Heart left ventricle (tissue), 16 donors: Measurements from ENCODE around the gene DCTN1. TPM values are rescaled to one million over a fixed set of nuclear protein-coding genes. Genes with fewer than 3 reads are reported as not detected.
A peak's percentile ranks its signal among the peaks of the same experiment; 100 is the strongest.

Experiments used
- ATAC-seq, 4 donors: fragments of 200-7000 bp; cut with Tn5 transposase; one replicate each; pipeline ENCODE4 v1.9.1; 2020 to 2022; ENCODE audit warnings: moderate library complexity in 4 of 4, mild to moderate bottlenecking in 3 of 4, moderate number of reproducible peaks in 1 of 4
- DNase-seq, 5 donors: peaks; one replicate each; pipeline ENCODE4 v3.0.0-alpha.2; 2020
- H3K27ac ChIP-seq, 12 donors: fragments of 200-600 bp; sonication (generic) in 4 of 12; one replicate each; pipeline versions ENCODE4 v1.5.0 to v1.8.0; 2016 to 2022; ENCODE audit warnings: mild to moderate bottlenecking in 2 of 12
- H3K27me3 ChIP-seq, 9 donors: fragments of 200-600 bp; sonication (generic) in 2 of 9; one replicate each; pipeline versions ENCODE4 v1.5.1 to v1.8.0; 2016 to 2022; ENCODE audit warnings: mild to moderate bottlenecking in 3 of 9
- H3K36me3 ChIP-seq, 9 donors: fragments of 200-600 bp; sonication (generic) in 2 of 9; one replicate each; pipeline versions ENCODE4 v1.5.0 to v1.8.0; 2018 to 2022; ENCODE audit warnings: mild to moderate bottlenecking in 2 of 9
- H3K4me1 ChIP-seq, 12 donors: fragments of 200-600 bp; sonication (generic) in 4 of 12; one replicate each; pipeline versions ENCODE4 v1.5.0 to v1.8.0; 2016 to 2022; ENCODE audit warnings: mild to moderate bottlenecking in 3 of 12
- H3K4me3 ChIP-seq, 12 donors: fragments of 200-600 bp; sonication (generic) in 4 of 12; one replicate each; pipeline versions ENCODE4 v1.5.0 to v1.8.0; 2017 to 2022; ENCODE audit warnings: mild to moderate bottlenecking in 9 of 12, moderate library complexity in 4 of 12
- H3K9me3 ChIP-seq, 12 donors: fragments of 200-600 bp; sonication (generic) in 4 of 12; one replicate each; pipeline versions ENCODE4 v1.5.0 to v1.8.0; 2016 to 2022; ENCODE audit warnings: mild to moderate bottlenecking in 1 of 12
- CTCF ChIP-seq, 12 donors: fragments of 200-600 bp; sonication (generic) in 4 of 12; IDR thresholded peaks; one replicate each; pipeline versions ENCODE4 v1.5.0 to v1.8.0; 2018 to 2022; ENCODE audit warnings: antibody characterized with exemption in 12 of 12, mild to moderate bottlenecking in 5 of 12
- POLR2A ChIP-seq, 2 donors: fragments of 450-650 bp; IDR thresholded peaks; one replicate each; pipeline ENCODE4 v1.6.1; 2017; ENCODE audit warnings: antibody characterized with exemption in 2 of 2, mild to moderate bottlenecking in 2 of 2, moderate library complexity in 2 of 2
- WGBS, 4 donors: extraction: QIAGEN DNeasy Blood & Tissue Kit in 2 of 4; methylation state at CpG; one replicate each; pipeline versions ENCODE4 v1.1.5 to v1.1.7; 2013 to 2018; 5-methylcytosine and 5-hydroxymethylcytosine counted together
- intact Hi-C, 10 donors: fragments of 100-400 bp; cut with DNase I; formaldehyde crosslinking; loops; one replicate each; pipeline versions ENCODE4 v1.11.1 to v1.14.2; 2022
- polyA plus RNA-seq, 2 donors: library from polyadenylated mRNA; stranded (reverse); fragments of 200-250 nt; gene quantifications; one replicate each; pipeline ENCODE4 v1.2.3, GENCODE V29; 2013
- total RNA-seq, 9 donors: library from RNA; depleted of rRNA in 2 of 9; stranded (reverse); fragments of >200 nt in 2 of 9; fragmentation: NEBNext Ultra II Directional in 3 of 9; extraction: Animal tissue kit (Norgen Biotek cat#: 25700) in 3 of 9; gene quantifications; one replicate each; pipeline versions ENCODE4 v1.1.0 to v1.2.4, GENCODE V29; 2016 to 2023
- donor health status: ischemic (EF 13 %, LVEDD 7.1; RV severe dilation, severe dysfunction).
- donor health status: healthy with polysubstance abuse.
- donor health status: DM: no; HTN: yes; CAD: no.
- donor health status: DM: no; HTN: no; CAD: no.
- donor health status: ischemic (EF 25% LVEDD 6.9; RV normal size, moderate dysfunction).
- donor health status: ischemic (EF 25% LVEDD 5.7; RV mildly dilated, moderate dysfunction).
- donor health status: healthy.
- donor health status: DM: yes; HTN: yes; CAD: no.
- donor health status: ischemic (EF 35%, LVEDD 5.7; RV mildly dilated, moderate dysfunction).
- donor health status: nonischemic (EF 11% LVEDD 7.7; RV severe dilation, severe dysfunction).
- donor health status: DM: yes; HTN: yes; CAD: no.
- donor health status: PGD.
- donor health status: ischemic (EF 29% LVEDD 5.4; RV normal size, mild dysfunction).
- donor health status: nonischemic (EF 23%, LVEDD 6.1; RV moderate dilation, normal function).

Gene DCTN1
- total and polyA plus RNA-seq, 11 donors: 129 to 376 (median 187) TPM

GRCh38 chr2:74364533-74365505 lies 15.3 kb downstream of the DCTN1 start:
- TF ChIP-seq POLR2A (IDR thresholded peaks at IDR 0.05): no peak
- no peak for TF ChIP-seq CTCF (IDR thresholded peaks at IDR 0.05)
- H3K9me3 ChIP-seq: no peaks in the 10 kb centered on the region
- H3K27ac ChIP-seq: peak overlapping the region in 9 of 12 donors; percentile 4 to 77 (median 60)
- H3K4me3 ChIP-seq: no peak overlapping the region
- H3K4me1 ChIP-seq: peaks cover 0 to 20% (median 5%) of the 10 kb centered on the region in 12 donors
- H3K27me3 ChIP-seq: no peaks in the 10 kb centered on the region
- no peak for DNase-seq
- intact Hi-C loops: no loop called here
- ATAC-seq: peak; percentile 59 to 79 (median 74)
- WGBS, 4 donors: 53 to 64% (median 60%) methylated on average over 8 of the region's 8 CpGs
- H3K36me3 ChIP-seq: peaks cover 15 to 100% (median 100%) of the 10 kb centered on the region in 9 donors

DNA sequence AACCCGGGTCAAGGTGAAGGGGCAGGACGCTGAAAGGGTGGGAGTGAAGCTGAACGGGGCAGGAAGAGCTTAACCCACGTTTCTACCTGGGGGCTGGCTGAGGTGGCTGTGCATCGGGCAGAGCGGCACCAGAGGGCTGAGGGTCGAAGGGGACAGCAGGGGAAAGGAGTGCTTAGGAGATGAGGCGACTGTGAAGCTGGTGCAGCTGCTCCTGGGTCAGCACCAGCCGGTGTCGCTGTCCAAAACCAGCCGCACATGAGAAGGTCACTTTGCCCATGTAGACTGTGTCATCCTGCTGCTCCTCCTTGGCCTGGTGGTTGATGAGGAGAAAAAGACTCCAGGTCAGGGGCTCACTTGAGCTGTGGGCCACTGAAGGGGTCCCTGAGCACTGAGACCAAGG lies 18.8 kb downstream of the DCTN1 start:
- ATAC-seq: no peak
- H3K27me3 ChIP-seq: no peaks in the 10 kb centered on the region
- 85 to 88% (median 87%) methylated on average over 10 to 11 of the region's 11 CpGs for WGBS, 4 donors
- peaks cover 0 to 20% (median 5%) of the 10 kb centered on the region in 12 donors for H3K4me1 ChIP-seq
- TF ChIP-seq CTCF (IDR thresholded peaks at IDR 0.05) (no peak), POLR2A (IDR thresholded peaks at IDR 0.05) (no peak)
- H3K27ac ChIP-seq: no peak overlapping the region
- no peaks in the 10 kb centered on the region for H3K9me3 ChIP-seq
- DNase-seq: no peak
- intact Hi-C loops: no loop called here
- H3K4me3 ChIP-seq: no peak overlapping the region
- peaks cover 4 to 100% (median 98%) of the 10 kb centered on the region in 9 donors for H3K36me3 ChIP-seq

GRCh38 chr2:74357627-74358026 lies 22.5 kb downstream of the DCTN1 start:
- Histone ChIP-seq H3K36me3 (peaks cover 4 to 87% (median 69%) of the 10 kb centered on the region in 9 donors), H3K27me3 (no peaks in the 10 kb centered on the region), H3K4me1 (no peaks in the 10 kb centered on the region), H3K4me3 (no peak overlapping the region), H3K27ac (no peak overlapping the region), H3K9me3 (no peaks in the 10 kb centered on the region)
- DNase-seq: no peak
- peak in 1 of 4 donors; percentile 17 for ATAC-seq
- TF ChIP-seq CTCF (IDR thresholded peaks at IDR 0.05): no peak
- no peak for TF ChIP-seq POLR2A (IDR thresholded peaks at IDR 0.05)
- intact Hi-C loops: no loop called here

GRCh38 chr2:74349889-74350288 lies 30.2 kb downstream of the DCTN1 start:
- H3K9me3 ChIP-seq: no peaks in the 10 kb centered on the region
- DNase-seq (no peak), ATAC-seq (no peak)
- no peaks in the 10 kb centered on the region for H3K4me1 ChIP-seq
- H3K27me3 ChIP-seq: no peaks in the 10 kb centered on the region
- H3K27ac ChIP-seq: no peak overlapping the region
- WGBS, 4 donors: 90 to 94% (median 93%) methylated on average over 4 of the region's 4 CpGs
- intact Hi-C loops: no loop called here
- H3K4me3 ChIP-seq: no peak overlapping the region
- no peak for TF ChIP-seq CTCF (IDR thresholded peaks at IDR 0.05)
- TF ChIP-seq POLR2A (IDR thresholded peaks at IDR 0.05): no peak
- peaks cover 0 to 10% (median 0%) of the 10 kb centered on the region in 9 donors for H3K36me3 ChIP-seq
